ENCODE data around the gene SYPL1. TPM values are rescaled to one million over a fixed set of nuclear protein-coding genes. Genes with fewer than 3 reads are reported as not detected.

Gene SYPL1
- total and polyA plus RNA-seq, 12 donors = 58.5 to 121 (median 75.1) TPM

DNA sequence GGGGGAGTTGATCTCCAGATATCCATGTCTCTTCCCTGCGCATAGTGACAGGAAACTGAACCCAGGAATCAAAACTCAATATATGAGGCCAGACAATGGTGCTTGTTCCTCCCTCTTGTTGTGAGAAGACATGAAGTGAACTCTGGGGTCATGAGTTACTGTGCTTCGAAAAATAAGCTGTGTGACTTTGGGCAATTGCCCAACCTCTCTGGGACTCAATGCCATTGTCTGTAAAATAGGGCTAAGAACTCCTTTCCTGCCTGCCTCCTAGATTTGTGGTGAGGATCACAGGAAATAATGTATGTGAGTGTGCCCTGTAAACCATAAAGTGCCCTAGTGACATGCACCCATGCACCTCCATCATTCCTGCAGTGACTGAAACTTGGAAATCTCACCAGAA is 48.4 kb downstream of the SYPL1 start:
- no peak overlapping the region for H3K27ac ChIP-seq

DNA sequence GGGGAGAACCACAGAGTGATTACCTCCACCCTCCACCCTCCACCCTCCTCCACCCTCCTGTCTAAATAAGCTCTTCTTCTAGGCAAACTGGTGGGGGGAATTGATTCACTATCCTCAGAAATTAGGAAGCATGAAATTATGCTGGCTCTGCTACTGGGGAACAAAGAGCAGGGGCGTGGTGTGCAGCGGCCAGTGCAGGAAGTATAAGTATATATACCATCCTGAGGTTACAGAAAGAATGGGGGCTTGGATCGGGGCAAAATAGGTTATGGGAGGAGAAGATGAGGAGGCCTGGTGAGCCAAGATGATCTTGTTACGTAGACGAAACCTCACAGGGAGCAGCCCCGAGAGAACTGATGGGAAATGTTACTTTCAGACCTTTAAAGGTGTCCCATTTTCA is 49.1 kb downstream of the SYPL1 start:
- TF ChIP-seq, protein P1, sequence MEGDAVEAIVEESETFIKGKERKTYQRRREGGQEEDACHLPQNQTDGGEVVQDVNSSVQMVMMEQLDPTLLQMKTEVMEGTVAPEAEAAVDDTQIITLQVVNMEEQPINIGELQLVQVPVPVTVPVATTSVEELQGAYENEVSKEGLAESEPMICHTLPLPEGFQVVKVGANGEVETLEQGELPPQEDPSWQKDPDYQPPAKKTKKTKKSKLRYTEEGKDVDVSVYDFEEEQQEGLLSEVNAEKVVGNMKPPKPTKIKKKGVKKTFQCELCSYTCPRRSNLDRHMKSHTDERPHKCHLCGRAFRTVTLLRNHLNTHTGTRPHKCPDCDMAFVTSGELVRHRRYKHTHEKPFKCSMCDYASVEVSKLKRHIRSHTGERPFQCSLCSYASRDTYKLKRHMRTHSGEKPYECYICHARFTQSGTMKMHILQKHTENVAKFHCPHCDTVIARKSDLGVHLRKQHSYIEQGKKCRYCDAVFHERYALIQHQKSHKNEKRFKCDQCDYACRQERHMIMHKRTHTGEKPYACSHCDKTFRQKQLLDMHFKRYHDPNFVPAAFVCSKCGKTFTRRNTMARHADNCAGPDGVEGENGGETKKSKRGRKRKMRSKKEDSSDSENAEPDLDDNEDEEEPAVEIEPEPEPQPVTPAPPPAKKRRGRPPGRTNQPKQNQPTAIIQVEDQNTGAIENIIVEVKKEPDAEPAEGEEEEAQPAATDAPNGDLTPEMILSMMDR (IDR thresholded peaks at IDR 0.05) = no peak
- WGBS, 2 donors = 88% methylated on average over 6 of the region's 6 CpGs
- H3K36me3 ChIP-seq = no peaks in the 10 kb centered on the region
- no peak overlapping the region for H3K27ac ChIP-seq
- ATAC-seq = no peak
- H3K4me3 ChIP-seq = no peak overlapping the region
- no peaks in the 10 kb centered on the region for H3K9me3 ChIP-seq
- H3K4me1 ChIP-seq = peaks cover 3 to 52% (median 36%) of the 10 kb centered on the region in 9 donors
- H3K27me3 ChIP-seq = no peaks in the 10 kb centered on the region
- intact Hi-C loops (cut with DNase I) = loop anchor here in 1 of 10 donors (10.0 kb wide), 1 partner anchor 52 kb away; the partner anchor contains the start of gene SYPL1
- no peak for DNase-seq

More for the DNA sequence above, 48.4 kb downstream of the SYPL1 start:
- 66 to 83% methylated on average over 2 of the region's 2 CpGs for WGBS, 2 donors
- DNase-seq = no peak
- no peak for ATAC-seq
- H3K27me3 ChIP-seq = no peaks in the 10 kb centered on the region
- no peak overlapping the region for H3K4me3 ChIP-seq
- peaks cover 3 to 47% (median 30%) of the 10 kb centered on the region in 9 donors for H3K4me1 ChIP-seq
- no peaks in the 10 kb centered on the region for H3K36me3 ChIP-seq
- no peaks in the 10 kb centered on the region for H3K9me3 ChIP-seq
- intact Hi-C loops (cut with DNase I) = loop anchor here in 3 of 10 donors (2.0 to 10.0 kb wide), 4 partner anchors 47 to 89 kb away; partner anchors contain the start of gene SYPL1 (in 2 of the 3)
- TF ChIP-seq, protein P1 (IDR thresholded peaks at IDR 0.05) = no peak

DNA sequence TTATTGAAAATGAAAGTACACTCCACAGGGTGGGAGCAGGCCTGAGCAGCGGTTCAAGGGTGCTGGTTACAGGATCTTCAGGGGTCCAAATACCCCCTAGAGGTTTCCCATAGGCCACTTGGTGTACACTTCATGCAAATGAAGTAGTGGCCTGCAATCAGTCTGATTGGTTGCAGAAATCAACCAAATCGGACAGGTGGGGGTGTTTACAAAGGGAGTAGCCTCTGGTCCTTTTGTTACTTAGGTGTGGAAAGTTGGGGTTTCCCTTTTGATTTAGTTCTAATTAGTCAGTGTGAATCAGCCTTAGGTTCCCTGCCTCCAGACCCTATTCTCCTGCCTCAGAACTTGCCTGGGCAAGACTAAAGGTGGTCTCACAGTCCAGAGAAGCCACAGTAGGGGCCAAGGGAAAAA is 49.6 kb downstream of the SYPL1 start:
- no peak overlapping the region for H3K27ac ChIP-seq
- H3K36me3 ChIP-seq = no peaks in the 10 kb centered on the region
- ATAC-seq (no peak), DNase-seq (no peak)
- H3K4me3 ChIP-seq = no peak overlapping the region
- peaks cover 3 to 52% (median 36%) of the 10 kb centered on the region in 9 donors for H3K4me1 ChIP-seq
- TF ChIP-seq, protein P1 (IDR thresholded peaks at IDR 0.05) = no peak
- H3K9me3 ChIP-seq = no peaks in the 10 kb centered on the region
- intact Hi-C loops (cut with DNase I) = loop anchor here in 1 of 10 donors (10.0 kb wide), 1 partner anchor 52 kb away; the partner anchor contains the start of gene SYPL1
- no peaks in the 10 kb centered on the region for H3K27me3 ChIP-seq
- WGBS, 2 donors = 94 to 99% methylated on average over 2 of the region's 2 CpGs

DNA sequence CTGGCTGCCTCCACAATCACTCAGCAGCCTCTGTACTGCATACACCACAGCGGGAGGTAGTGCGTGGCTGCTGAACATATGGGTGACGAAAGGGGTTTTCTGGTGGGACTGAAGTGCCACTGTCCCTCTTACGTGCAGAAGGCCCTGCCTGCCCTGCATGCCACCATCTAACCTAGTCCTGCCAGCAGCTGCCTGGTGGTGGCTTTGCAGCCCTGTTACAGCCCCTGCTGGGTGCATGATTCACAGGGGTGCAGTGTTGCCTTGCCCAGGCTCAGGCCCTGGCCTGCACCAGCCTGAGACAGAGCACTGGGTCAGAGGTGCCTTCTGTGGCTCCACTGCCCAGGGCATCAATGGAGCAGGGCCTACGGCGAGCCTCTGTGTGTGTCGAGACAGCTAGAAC is 50.1 kb downstream of the SYPL1 start:
- H3K27me3 ChIP-seq = no peaks in the 10 kb centered on the region
- H3K9me3 ChIP-seq = no peaks in the 10 kb centered on the region
- no peak overlapping the region for H3K4me3 ChIP-seq
- TF ChIP-seq, protein P1 (IDR thresholded peaks at IDR 0.05) = no peak
- DNase-seq (no peak), ATAC-seq (no peak)
- 95 to 96% methylated on average over 7 of the region's 7 CpGs for WGBS, 2 donors
- H3K36me3 ChIP-seq = no peaks in the 10 kb centered on the region
- intact Hi-C loops (cut with DNase I) = loop anchor here in 1 of 10 donors (10.0 kb wide), 1 partner anchor 53 kb away; the partner anchor contains the start of gene SYPL1
- H3K27ac ChIP-seq = no peak overlapping the region
- H3K4me1 ChIP-seq = peaks cover 3 to 55% (median 37%) of the 10 kb centered on the region in 9 donors
